GM23248 (cell line): Measurements from ENCODE around the gene FNDC3B.

ENCODE experiments used
- EZH2 ChIP-seq: fragments of 200-600 bp; sonication (generic); IDR thresholded peaks from 2 replicates; pipeline ENCODE4 v1.6.1; 2018; ENCODE audit warnings: antibody characterized with exemption, mild to moderate bottlenecking; ENCODE audit not compliant: insufficient read depth, poor library complexity, severe bottlenecking
- EZH2phosphoT487 ChIP-seq: fragments of 200-600 bp; sonication (generic); IDR thresholded peaks from 2 replicates; pipeline ENCODE4 v1.6.1; 2018; ENCODE audit warnings: antibody characterized with exemption, moderate library complexity, mild to moderate bottlenecking, low read depth; ENCODE audit not compliant: insufficient read depth

- TF ChIP-seq EZH2 = no peak
- TF ChIP-seq EZH2phosphoT487 = no peak
These were observed 135.3 kb downstream of the FNDC3B start for GRCh38 chr3:172174513-172175253.
